Stimulated activated CD4-positive, alpha-beta T cell treated with anti-CD3 and anti-CD28 coated beads, Interleukin-4, amount 100 ng/mL, for 4 hours (primary cell): ENCODE results near the gene DTHD1.
A peak's percentile ranks its signal among the peaks of the same experiment; 100 is the strongest.

ENCODE experiments used
- DNase-seq, 2 experiments: peaks; one replicate each; pipeline ENCODE4 v3.0.0-alpha.2; 2020

DTHD1 gene

GRCh38 chr4:36349938-36350549 lies 68.6 kb downstream of the DTHD1 start:
- DNase-seq: no peak

GRCh38 chr4:36351082-36351666 lies 69.8 kb downstream of the DTHD1 start:
- peak; percentile 63 to 70 for DNase-seq

- DNase-seq: no peak
Observed at GRCh38 chr4:36353998-36354397, 72.6 kb downstream of the DTHD1 start.

- no peak for DNase-seq
Observed at GRCh38 chr4:36358173-36358572, 76.8 kb downstream of the DTHD1 start.

- no peak for DNase-seq
Observed at GRCh38 chr4:36360755-36361154, 79.3 kb downstream of the DTHD1 start.

- DNase-seq: no peak
Observed at GRCh38 chr4:36363024-36363423, 81.6 kb downstream of the DTHD1 start.

- DNase-seq: no peak
Observed at GRCh38 chr4:36374836-36375511, 93.6 kb downstream of the DTHD1 start.

GRCh38 chr4:36385951-36386571 lies 104.6 kb downstream of the DTHD1 start:
- peak in 1 of 2 experiments; percentile 14 for DNase-seq

GRCh38 chr4:36386691-36387090 lies 105.3 kb downstream of the DTHD1 start:
- DNase-seq: no peak

GRCh38 chr4:36388710-36389109 lies 107.3 kb downstream of the DTHD1 start:
- DNase-seq: no peak

GRCh38 chr4:36391411-36391810 lies 110.0 kb downstream of the DTHD1 start:
- DNase-seq: no peak

GRCh38 chr4:36392024-36392423 lies 110.6 kb downstream of the DTHD1 start:
- DNase-seq: no peak

- no peak for DNase-seq
Observed at GRCh38 chr4:36392916-36393315, 111.5 kb downstream of the DTHD1 start.
